HG03521 (cell line): ENCODE measurements around the gene MICAL2.

Experiments
- ATAC-seq: cut with Tn5 transposase; IDR thresholded peaks from one replicate; pipeline ENCODE4 v1.9.1; 2021; ENCODE audit warnings: mild to moderate bottlenecking, moderate library complexity; ENCODE audit not compliant: unreplicated experiment

MICAL2 gene

DNA sequence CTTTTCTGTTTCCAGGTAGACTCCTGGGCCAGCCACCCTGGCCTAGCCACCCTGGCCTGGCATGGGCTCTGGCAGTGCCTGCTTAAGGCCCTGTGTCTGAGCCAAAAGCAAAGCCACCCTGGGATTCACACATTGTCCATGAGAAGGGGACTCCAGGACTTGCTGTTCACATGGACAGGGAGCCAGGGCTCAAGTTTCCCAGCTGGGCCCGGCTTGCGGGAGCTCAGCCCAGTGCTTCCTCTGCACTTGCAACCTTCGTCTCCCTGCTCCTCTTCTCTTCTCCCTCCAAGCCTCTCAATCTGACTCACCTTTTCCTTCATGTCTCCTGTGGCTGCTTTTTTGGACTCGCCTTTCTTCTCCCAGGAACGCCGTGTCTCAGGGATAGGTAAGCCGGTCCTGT is 130.3 kb downstream of the MICAL2 start:
- no peak for ATAC-seq

DNA sequence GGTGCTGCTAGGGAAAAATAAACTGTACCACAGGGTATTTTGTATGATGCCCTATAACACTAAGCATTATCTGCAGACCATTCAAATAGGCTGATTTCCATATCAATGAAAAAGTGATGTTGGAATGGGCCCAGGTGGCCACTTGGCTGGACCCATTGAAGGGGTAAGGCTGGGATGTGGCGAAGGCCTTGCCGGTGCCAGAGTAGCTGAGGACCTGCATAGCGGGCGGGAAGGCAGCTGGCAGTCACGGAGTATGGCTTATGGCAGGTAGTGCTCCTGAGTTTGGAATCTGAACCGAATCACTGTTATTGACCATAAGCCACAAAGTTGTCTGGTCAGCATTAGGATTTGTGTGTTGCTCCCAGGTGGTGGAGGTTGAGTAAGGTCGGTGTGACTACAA is 131.0 kb downstream of the MICAL2 start:
- no peak for ATAC-seq

- ATAC-seq: no peak
These were observed 131.7 kb downstream of the MICAL2 start for GRCh38 chr11:12241971-12242672.

GRCh38 chr11:12242966-12243365 is 132.6 kb downstream of the MICAL2 start:
- ATAC-seq: no peak

DNA sequence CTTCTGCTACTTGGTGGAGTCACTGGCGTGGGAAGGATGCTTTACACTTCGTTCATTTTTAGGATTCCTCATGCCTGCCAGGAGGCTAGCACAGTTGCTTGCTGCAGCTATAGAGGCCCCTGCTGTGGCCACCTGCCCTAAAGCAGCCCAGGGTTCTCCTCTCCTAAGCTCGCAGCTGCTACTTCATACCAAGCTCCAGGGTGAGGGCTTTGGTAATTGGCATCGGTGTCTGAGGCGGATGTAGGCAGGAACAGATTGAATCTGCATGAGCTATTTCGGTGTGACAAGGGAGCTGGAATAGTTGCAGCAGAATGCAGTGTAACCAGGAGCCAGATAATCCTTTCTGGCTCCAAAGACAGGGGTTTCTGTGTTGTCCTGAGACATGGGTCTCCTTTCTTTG is 133.1 kb downstream of the MICAL2 start:
- ATAC-seq: no peak

GRCh38 chr11:12243911-12244550 is 133.6 kb downstream of the MICAL2 start:
- no peak for ATAC-seq

- no peak for ATAC-seq
These were observed 134.7 kb downstream of the MICAL2 start for GRCh38 chr11:12245091-12245490.

GRCh38 chr11:12245549-12246016 is 135.2 kb downstream of the MICAL2 start:
- ATAC-seq: no peak

DNA sequence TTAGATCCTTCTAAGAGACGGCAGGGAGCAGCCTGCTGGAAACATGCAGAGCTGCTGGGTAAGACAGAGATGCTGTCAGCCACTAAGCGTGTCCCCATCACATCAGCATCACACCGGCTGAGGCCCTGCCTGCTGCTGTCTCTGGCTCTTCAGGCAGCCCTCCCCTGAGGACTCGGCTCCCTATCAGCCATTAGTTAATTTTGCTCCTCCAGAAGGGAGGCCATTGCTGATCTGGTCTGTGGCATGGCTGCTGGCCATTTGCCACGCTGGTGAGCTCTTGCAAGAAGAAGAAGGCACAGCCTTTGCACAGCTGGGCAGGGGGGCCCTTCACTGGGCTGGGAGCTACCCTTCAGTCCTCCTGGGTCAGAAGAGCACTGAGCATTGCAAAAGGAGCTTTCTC is 135.8 kb downstream of the MICAL2 start:
- ATAC-seq: no peak

DNA sequence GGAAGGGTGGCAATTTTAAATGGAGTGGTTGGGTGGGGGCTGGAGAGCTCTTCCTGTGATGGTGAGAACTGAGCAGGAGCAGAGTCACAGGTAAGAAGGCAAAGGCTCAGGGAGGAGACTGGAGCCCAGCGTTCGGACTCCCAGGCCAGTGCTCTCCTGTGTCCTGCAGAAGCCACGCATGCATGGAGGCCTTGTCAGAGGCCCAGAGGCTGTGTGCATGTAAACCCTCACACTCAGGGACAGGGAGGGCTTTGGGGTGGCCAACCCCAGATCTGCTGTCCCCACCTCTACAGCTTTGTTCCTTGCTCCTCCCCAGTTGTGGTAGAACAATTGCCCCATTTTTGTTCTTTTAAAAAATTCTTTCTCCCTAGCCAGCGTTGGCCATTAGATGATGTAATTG is 136.6 kb downstream of the MICAL2 start:
- ATAC-seq: no peak

GRCh38 chr11:12247543-12248254 is 137.3 kb downstream of the MICAL2 start:
- ATAC-seq: no peak

DNA sequence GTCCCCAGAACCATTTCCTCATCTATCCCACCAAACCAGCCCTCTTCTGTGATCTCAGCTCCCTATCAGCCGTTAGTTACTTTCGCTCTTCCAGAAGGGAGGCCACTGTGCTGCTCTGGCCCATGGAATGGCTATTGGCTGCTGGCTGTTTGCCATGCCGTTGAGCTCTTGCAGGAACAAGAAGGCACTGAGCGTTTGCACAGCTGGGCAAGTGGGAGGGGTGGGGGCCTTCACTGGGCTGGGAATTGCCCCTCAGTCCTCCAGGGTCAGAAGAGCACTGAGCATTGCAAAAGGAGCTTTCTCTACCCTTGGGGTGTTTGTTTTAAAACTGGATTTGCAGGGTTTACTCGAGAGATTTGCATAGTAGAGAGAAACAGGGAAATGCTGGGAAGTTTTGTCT is 137.9 kb downstream of the MICAL2 start:
- ATAC-seq: no peak

- no peak for ATAC-seq
These were observed 139.3 kb downstream of the MICAL2 start for GRCh38 chr11:12249590-12250260.

GRCh38 chr11:12251666-12252560 is 141.5 kb downstream of the MICAL2 start:
- no peak for ATAC-seq

DNA sequence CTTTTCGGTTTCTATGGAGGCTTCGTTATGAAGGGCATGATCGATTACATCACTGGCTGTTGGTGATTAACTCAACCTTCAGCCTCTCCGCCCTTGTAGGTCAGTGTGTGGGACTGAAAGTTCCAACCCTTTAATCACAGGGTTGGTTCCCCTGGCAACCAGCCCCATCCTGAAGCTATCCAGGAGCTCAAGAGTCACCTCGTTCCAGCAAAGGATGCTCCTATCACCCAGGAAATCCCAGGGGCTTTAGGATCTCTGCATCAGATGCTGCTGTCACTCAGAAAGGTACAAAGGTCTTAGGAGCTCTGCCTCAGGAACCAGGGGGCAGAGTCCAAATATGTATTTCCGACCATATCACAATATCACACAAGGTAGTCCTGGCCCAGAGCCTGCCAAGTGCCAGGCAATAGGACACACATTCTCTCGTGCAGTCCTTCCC is 143.5 kb downstream of the MICAL2 start:
- ATAC-seq: no peak

DNA sequence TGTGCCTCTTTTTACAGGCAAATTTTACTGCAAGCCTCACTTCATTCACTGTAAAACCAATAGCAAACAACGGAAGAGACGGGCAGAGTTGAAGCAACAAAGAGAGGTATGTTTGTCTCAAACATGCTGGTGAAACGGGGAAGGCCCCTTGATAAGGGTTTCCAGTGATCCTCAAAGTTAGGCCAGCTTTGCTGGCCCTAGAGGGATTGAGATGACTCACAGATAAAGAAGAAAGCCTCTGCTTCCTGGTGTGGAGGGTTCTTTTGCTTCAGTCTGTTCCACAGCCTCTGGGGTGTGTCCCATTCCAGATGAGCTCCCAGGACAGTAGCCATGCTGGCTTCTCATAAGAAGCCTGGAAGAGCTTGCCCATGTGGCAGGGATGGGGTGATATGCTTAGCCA is 148.1 kb downstream of the MICAL2 start:
- ATAC-seq: no peak

DNA sequence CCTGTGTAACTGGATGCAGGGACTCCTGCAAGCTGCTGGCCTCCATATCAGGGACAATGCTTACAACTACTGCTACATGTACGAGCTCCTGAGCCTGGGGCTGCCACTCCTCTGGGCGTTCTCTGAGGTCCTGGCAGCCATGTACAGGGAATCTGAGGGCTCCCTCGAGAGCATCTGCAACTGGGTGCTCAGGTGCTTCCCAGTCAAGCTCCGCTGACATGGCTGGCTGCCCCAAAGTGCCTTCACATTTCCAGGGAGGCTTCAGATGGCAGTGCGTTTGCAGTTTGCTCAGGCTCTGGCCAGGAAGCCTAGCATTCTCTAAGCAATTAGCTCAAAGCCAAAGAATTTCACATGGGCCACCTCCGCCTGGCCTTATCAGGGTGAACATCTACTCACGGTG is 149.6 kb downstream of the MICAL2 start:
- ATAC-seq: no peak

DNA sequence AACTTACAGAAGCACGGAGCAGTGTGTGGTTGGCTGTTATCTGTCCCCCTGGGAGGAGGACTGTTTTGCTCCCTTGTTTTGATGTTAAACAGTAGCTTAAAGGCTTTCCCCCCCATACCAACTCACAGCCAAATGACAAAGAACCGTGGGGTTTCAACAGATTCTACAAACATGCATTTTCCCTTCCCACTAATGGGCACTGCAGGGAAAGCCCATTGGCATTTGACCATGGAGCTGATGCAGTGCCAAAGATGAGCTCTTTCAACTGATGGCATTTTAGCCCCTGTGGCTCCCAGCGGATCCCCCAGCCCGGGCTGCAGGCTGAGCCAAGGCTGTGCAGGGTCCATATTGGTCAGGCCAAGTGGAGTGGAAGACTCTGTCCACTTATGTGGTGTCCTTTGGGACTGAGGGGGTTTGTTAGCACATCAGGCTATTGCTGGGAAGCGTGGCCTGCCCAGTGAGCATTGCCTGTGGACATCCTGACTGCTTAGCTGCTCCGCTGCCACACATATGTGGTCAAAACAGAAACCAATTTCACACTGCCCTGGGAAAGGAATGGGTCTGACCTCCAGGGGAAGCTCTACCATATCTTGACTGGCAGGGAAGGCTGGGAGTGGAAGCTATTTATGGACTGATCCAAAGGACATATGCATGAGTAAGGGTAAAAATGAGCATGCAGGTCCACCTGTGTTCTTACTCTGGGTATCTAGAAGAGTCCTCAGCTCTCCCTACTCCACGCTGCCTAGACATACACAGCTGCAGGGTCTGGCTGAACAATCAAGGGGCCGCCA is 150.5 kb downstream of the MICAL2 start:
- no peak for ATAC-seq

DNA sequence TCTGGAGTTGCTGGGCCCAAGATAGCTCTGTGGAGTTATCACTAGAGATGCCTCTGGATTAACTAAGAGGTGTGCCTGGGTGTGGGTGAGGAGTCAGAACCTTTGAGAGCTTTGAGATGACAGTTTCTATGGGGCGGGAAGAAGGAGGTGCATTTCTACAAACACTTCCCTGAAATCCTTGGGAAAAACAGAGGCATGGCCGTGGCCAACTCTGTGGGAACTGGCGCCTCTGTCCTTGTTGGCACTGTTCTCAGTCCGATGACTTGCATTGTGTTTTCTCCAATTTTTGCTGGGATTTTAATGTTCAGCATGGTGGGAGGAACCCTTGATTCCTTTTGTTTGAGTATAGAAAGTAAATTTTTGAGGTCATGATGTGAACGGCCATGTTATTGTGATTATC is 151.2 kb downstream of the MICAL2 start:
- no peak for ATAC-seq
